Measurements from ENCODE around the gene KHK. TPM values are rescaled to one million over a fixed set of nuclear protein-coding genes. Genes with fewer than 3 reads are reported as not detected.

KHK gene
- total RNA-seq, 2 experiments from 2014 or later: 13.1 to 13.7 TPM

Other genes with a start within 250 kb of the KHK start
- not detected for gene DPYSL5, start 238.6 kb upstream of the KHK start, total RNA-seq
- 1 to 10 TPM; 1.9 to 2.0 TPM for gene MAPRE3, start 116.1 kb upstream of the KHK start, total RNA-seq
- 10 to 100 TPM; 68.1 to 70.8 TPM for gene TMEM214, start 53.8 kb upstream of the KHK start, total RNA-seq
- gene AGBL5, start 35.1 kb upstream of the KHK start, total RNA-seq: 10 to 100 TPM; 14.9 to 18.0 TPM
- 100 to 1,000 TPM; 302 to 325 TPM for gene OST4, start 15.1 kb upstream of the KHK start, total RNA-seq
- gene EMILIN1, start 8.2 kb upstream of the KHK start, total RNA-seq: 1 to 10 TPM in 1 of 2 experiments, under 1 TPM in 1; 0.91 to 1.2 TPM
- 1 to 10 TPM; 1.6 TPM for gene CGREF1, start 32.4 kb downstream of the KHK start, total RNA-seq
- gene ABHD1, start 37.0 kb downstream of the KHK start, total RNA-seq: 1 to 10 TPM in 1 of 2 experiments, under 1 TPM in 1; 0.77 to 1.4 TPM
- gene PREB, start 47.9 kb downstream of the KHK start, total RNA-seq: 10 to 100 TPM; 51.7 to 53.9 TPM
- not detected for gene PRR30, start 52.6 kb downstream of the KHK start, total RNA-seq
- not detected for gene TCF23, start 62.2 kb downstream of the KHK start, total RNA-seq
- 10 to 100 TPM; 74.9 to 84.6 TPM for gene ATRAID, start 125.3 kb downstream of the KHK start, total RNA-seq
- 10 to 100 TPM; 31.6 to 32.2 TPM for gene SLC5A6, start 125.5 kb downstream of the KHK start, total RNA-seq
- 10 to 100 TPM; 60.1 to 60.4 TPM for gene CAD, start 130.6 kb downstream of the KHK start, total RNA-seq
- gene SLC30A3, start 176.3 kb downstream of the KHK start, total RNA-seq: under 1 TPM; 0.34 to 0.64 TPM
- gene DNAJC5G, start 188.7 kb downstream of the KHK start, total RNA-seq: not detected
- gene TRIM54, start 195.7 kb downstream of the KHK start, total RNA-seq: under 1 TPM in 1 of 2 experiments, not detected in 1; 0.19 TPM
- gene UCN, start 221.7 kb downstream of the KHK start, total RNA-seq: 1 to 10 TPM; 3.7 to 5.1 TPM
- gene MPV17, start 236.3 kb downstream of the KHK start, total RNA-seq: 100 to 1,000 TPM in 1 of 2 experiments, 10 to 100 TPM in 1; 93.4 to 100 TPM